ENCODE results near the gene EXTL2. TPM values are rescaled to one million over a fixed set of nuclear protein-coding genes. Genes with fewer than 3 reads are reported as not detected.

EXTL2 gene
- total RNA-seq, 4 donors from 2014 or later: 10.6 to 22.1 (median 16.7) TPM

DNA sequence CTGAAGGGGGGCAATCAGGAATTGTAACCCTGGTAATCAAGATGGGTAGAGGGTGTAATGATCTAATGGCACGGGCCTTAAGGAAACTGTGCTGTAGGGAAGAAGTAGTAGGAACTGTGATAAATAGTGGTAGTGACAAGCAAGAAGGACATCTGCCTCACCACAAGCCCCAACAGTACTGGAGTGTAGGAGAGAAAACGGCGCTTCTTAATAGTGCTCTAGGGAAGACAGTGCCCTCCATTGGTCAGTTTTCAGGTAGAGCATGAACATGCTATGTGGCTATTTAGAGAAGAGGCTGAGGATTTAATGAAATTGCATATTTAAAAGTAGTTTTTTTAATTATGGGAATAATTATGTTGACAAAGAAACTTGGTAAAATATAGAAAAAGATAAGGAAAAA, 33.5 kb upstream of the EXTL2 start:
- 82 to 92% methylated on average over 3 of the region's 3 CpGs for WGBS, 2 donors (ENCODE audit: low coverage in 1 of 2)
- TF ChIP-seq POLR2AphosphoS5 (IDR thresholded peaks at IDR 0.05): no peak
- TF ChIP-seq, protein P1, sequence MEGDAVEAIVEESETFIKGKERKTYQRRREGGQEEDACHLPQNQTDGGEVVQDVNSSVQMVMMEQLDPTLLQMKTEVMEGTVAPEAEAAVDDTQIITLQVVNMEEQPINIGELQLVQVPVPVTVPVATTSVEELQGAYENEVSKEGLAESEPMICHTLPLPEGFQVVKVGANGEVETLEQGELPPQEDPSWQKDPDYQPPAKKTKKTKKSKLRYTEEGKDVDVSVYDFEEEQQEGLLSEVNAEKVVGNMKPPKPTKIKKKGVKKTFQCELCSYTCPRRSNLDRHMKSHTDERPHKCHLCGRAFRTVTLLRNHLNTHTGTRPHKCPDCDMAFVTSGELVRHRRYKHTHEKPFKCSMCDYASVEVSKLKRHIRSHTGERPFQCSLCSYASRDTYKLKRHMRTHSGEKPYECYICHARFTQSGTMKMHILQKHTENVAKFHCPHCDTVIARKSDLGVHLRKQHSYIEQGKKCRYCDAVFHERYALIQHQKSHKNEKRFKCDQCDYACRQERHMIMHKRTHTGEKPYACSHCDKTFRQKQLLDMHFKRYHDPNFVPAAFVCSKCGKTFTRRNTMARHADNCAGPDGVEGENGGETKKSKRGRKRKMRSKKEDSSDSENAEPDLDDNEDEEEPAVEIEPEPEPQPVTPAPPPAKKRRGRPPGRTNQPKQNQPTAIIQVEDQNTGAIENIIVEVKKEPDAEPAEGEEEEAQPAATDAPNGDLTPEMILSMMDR (IDR thresholded peaks at IDR 0.05): no peak
- no peak for TF ChIP-seq EP300 (IDR thresholded peaks at IDR 0.05)
- no peak for TF ChIP-seq POLR2A (IDR thresholded peaks at IDR 0.05)

DNA sequence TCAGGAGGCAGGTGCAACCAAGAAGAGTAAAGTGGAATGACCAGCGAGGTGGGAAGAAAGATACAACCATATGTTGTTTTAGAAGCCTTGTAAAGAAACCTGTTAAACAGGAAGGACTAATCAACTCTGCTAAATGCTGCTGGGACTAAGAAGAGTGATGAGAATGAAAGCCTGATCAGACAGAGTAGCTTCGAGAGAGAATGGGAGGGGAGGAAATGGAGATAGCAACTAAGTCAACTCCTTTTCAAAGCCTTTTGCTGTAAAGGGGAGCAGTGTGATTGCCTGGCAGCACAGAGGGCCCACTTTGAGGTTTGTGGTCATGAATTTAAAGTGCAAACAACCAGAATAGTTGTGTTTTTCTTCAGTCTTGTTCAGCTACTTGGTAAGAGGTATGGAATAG, 32.6 kb upstream of the EXTL2 start:
- TF ChIP-seq POLR2AphosphoS5 (IDR thresholded peaks at IDR 0.05) (no peak), EP300 (IDR thresholded peaks at IDR 0.05) (no peak), POLR2A (IDR thresholded peaks at IDR 0.05) (no peak)
- TF ChIP-seq, protein P1 (IDR thresholded peaks at IDR 0.05): no peak
- peaks cover 0 to 9% (median 0%) of the 10 kb centered on the region in 3 donors for H3K4me1 ChIP-seq
- no peaks in the 10 kb centered on the region for H3K27me3 ChIP-seq
- ATAC-seq: no peak
- H3K36me3 ChIP-seq: peaks cover under 1 to 38% of the 10 kb centered on the region in 2 donors
- H3K9me3 ChIP-seq: no peaks in the 10 kb centered on the region
- H3K4me3 ChIP-seq: no peak overlapping the region
- H3K27ac ChIP-seq: no peak overlapping the region
- 68 to 79% methylated on average over 2 of the region's 2 CpGs for WGBS, 2 donors (ENCODE audit: low coverage in 1 of 2)

More for the DNA sequence above, 33.5 kb upstream of the EXTL2 start:
- Histone ChIP-seq H3K27me3 (no peaks in the 10 kb centered on the region), H3K4me1 (peaks cover 0 to 9% (median 0%) of the 10 kb centered on the region in 3 donors), H3K36me3 (peaks cover 0 to 35% of the 10 kb centered on the region in 2 donors), H3K27ac (no peak overlapping the region), H3K4me3 (no peak overlapping the region), H3K9me3 (no peaks in the 10 kb centered on the region)
- ATAC-seq: no peak

DNA sequence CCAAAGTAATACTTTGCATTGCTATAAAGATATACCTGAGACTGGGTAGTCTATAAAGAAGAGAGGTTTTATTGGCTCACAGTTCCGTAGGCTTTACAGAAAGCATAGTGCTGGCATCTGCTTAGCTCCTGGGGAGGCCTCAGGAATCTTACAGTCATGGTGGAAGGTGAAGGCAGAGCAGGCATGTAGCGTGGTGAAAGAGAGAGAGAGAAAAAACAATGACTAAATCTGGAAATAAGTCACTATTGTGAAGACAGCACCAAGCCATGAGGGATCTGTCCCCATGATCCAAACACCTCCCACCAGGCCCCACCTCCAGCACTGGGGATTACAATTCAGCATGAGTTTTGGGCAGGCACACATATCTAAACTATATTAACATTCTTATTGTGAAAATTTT, 31.6 kb upstream of the EXTL2 start:
- ATAC-seq: no peak
- H3K9me3 ChIP-seq: no peaks in the 10 kb centered on the region
- TF ChIP-seq POLR2A (IDR thresholded peaks at IDR 0.05): no peak
- TF ChIP-seq EP300 (IDR thresholded peaks at IDR 0.05): no peak
- TF ChIP-seq POLR2AphosphoS5 (IDR thresholded peaks at IDR 0.05): no peak
- TF ChIP-seq, protein P1 (IDR thresholded peaks at IDR 0.05): no peak
- H3K27me3 ChIP-seq: no peaks in the 10 kb centered on the region
- 100% methylated on average over 1 to 2 of the region's 2 CpGs for WGBS, 2 donors (ENCODE audit: low coverage in 1 of 2)
- H3K4me1 ChIP-seq: peaks cover 0 to 6% (median 0%) of the 10 kb centered on the region in 3 donors
- H3K4me3 ChIP-seq: no peak overlapping the region
- H3K36me3 ChIP-seq: peaks cover 2 to 44% of the 10 kb centered on the region in 2 donors
- no peak overlapping the region for H3K27ac ChIP-seq

DNA sequence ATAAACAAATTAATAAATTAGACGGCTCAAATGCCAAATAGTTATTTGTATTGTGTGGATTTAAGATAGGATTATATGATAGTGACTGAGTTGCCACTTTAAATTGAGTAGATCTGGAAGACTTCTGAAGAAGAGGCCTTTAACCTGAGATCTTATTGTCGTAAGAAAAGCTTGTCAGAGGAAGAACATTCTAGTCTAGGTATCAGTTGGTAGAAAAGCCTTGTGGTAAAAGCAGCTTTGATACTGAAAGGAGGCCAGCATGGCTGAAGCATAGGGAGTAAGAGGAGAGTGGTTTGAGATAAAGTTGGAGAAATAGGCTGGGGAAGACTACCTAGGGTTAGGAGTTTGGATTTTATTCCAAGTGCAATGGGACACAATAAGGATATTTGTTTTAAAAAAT, 30.3 kb upstream of the EXTL2 start:
- WGBS, 2 donors (ENCODE audit: low coverage in 1 of 2): 88 to 100% methylated on average over 1 to 2 of the region's 2 CpGs
- Histone ChIP-seq H3K36me3 (peaks cover 2 to 44% of the 10 kb centered on the region in 2 donors), H3K4me3 (no peak overlapping the region), H3K27ac (no peak overlapping the region), H3K27me3 (no peaks in the 10 kb centered on the region), H3K4me1 (no peaks in the 10 kb centered on the region), H3K9me3 (no peaks in the 10 kb centered on the region)
- ATAC-seq: no peak
- TF ChIP-seq, protein P1 (IDR thresholded peaks at IDR 0.05): no peak
- TF ChIP-seq EP300 (IDR thresholded peaks at IDR 0.05) (no peak), POLR2AphosphoS5 (IDR thresholded peaks at IDR 0.05) (no peak), POLR2A (IDR thresholded peaks at IDR 0.05) (no peak)

DNA sequence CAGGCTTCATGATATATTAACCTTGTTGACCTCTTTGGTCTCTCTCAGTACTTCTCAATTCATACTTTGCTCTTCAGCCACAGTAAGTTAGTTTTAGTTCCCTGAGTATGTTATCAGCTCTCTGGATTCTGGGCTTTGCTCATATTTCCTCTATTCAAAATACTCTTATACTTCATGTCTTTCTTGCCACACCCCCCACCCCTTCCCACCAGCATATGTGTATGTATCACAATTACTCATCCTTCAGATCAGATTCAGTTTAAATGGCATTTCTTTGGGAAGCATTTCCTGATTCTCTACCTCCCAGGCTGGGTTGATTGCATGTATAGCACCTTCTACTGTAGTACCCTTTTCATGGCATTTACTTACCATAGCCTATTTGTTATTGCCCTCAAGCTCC, 29.6 kb upstream of the EXTL2 start:
- Histone ChIP-seq H3K27ac (no peak overlapping the region), H3K9me3 (no peaks in the 10 kb centered on the region), H3K4me1 (no peaks in the 10 kb centered on the region), H3K27me3 (no peaks in the 10 kb centered on the region), H3K4me3 (no peak overlapping the region), H3K36me3 (peaks cover 2 to 47% of the 10 kb centered on the region in 2 donors)
- no peak for ATAC-seq
- TF ChIP-seq, protein P1 (IDR thresholded peaks at IDR 0.05): no peak
